Measurements from ENCODE around the gene STMP1.

DNA sequence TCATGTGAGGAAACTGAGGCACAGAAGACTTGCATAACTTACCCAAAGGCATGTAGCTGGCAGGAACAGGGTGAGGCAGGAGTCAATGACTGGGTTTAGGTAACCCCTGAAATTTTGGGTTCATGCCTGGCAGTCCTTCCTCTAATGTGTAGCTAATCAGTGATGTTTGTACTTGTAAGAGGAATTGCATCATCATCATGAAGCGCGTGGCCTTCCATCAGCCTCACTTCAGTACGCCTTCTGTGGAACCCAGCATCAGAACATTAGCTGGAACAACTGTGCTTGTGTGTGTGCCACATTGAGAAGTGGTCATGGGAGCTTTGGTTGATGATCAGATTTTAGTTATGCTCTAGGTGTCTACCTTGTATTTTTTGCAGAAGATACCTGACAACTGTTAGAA is 18.2 kb upstream of the STMP1 start:
- TF ChIP-seq, protein P1, sequence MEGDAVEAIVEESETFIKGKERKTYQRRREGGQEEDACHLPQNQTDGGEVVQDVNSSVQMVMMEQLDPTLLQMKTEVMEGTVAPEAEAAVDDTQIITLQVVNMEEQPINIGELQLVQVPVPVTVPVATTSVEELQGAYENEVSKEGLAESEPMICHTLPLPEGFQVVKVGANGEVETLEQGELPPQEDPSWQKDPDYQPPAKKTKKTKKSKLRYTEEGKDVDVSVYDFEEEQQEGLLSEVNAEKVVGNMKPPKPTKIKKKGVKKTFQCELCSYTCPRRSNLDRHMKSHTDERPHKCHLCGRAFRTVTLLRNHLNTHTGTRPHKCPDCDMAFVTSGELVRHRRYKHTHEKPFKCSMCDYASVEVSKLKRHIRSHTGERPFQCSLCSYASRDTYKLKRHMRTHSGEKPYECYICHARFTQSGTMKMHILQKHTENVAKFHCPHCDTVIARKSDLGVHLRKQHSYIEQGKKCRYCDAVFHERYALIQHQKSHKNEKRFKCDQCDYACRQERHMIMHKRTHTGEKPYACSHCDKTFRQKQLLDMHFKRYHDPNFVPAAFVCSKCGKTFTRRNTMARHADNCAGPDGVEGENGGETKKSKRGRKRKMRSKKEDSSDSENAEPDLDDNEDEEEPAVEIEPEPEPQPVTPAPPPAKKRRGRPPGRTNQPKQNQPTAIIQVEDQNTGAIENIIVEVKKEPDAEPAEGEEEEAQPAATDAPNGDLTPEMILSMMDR (IDR thresholded peaks at IDR 0.05; ENCODE audit: low read depth, low read length, poor library complexity, severe bottlenecking), result no peak
- no peak for TF ChIP-seq EZH2phosphoT487 (IDR thresholded peaks at IDR 0.05; ENCODE audit: borderline replicate concordance, low read length)

Data from DOHH2 (cell line).